PC-9 (cell line): ENCODE measurements around the gene ST7. TPM values are rescaled to one million over a fixed set of nuclear protein-coding genes. Genes with fewer than 3 reads are reported as not detected.

Experiments used
- BruUV-seq: library from RNA; stranded (reverse); fragments of 400-500 nt; replicated peaks from 2 replicates; lab custom pipeline; 2021; lab: Mats Ljungman, UMichigan
- CTCF ChIA-PET: fragments of 300-600 bp; sonication (Branson Sonifier 250); formaldehyde crosslinking; loops from one replicate; lab custom pipeline; 2022; ENCODE audit warnings: antibody characterized with exemption; lab: Charles Lee
- POLR2A ChIA-PET: fragments of 300-600 bp; sonication (Branson Sonifier 250); formaldehyde crosslinking; loops from one replicate; lab custom pipeline; 2022; ENCODE audit warnings: antibody characterized with exemption; ENCODE audit not compliant: unreplicated experiment; lab: Charles Lee
- DNase-seq, 2 experiments: peaks; one replicate each; pipeline versions ENCODE4 v3.0.0 to v3.0.0-alpha.2; 2015 to 2022; ENCODE audit warnings: mixed read lengths in 1 of 2
- H2AFZ ChIP-seq: fragments of 200-600 bp; sonication (generic); 2 replicates; pipeline ENCODE4 v1.8.1; 2017; ENCODE audit warnings: antibody characterized with exemption
- H3F3A ChIP-seq: fragments of 200-600 bp; sonication (generic); 2 replicates; pipeline ENCODE4 v1.8.1; 2017; ENCODE audit warnings: antibody characterized with exemption, mild to moderate bottlenecking, low read depth; ENCODE audit not compliant: insufficient read depth
- H3K27ac ChIP-seq: fragments of 200-600 bp; sonication (generic); 2 replicates; pipeline ENCODE4 v1.6.1; 2016; ENCODE audit warnings: mixed run types
- H3K27me3 ChIP-seq: fragments of 200-600 bp; sonication (generic); 2 replicates; pipeline ENCODE4 v1.6.1; 2016; ENCODE audit warnings: low read depth, mixed run types; ENCODE audit not compliant: insufficient read depth
- H3K36me3 ChIP-seq: fragments of 200-600 bp; sonication (generic); 2 replicates; pipeline ENCODE4 v1.6.1; 2016; ENCODE audit warnings: low read depth, mixed run types
- H3K4me1 ChIP-seq: fragments of 200-600 bp; sonication (generic); replicated peaks from 2 replicates; pipeline ENCODE4 v1.6.1; 2016; ENCODE audit warnings: mixed run types; ENCODE audit not compliant: insufficient read depth
- H3K4me2 ChIP-seq: fragments of 200-600 bp; sonication (generic); 2 replicates; pipeline ENCODE4 v1.6.1; 2017; ENCODE audit warnings: mixed run types
- H3K4me3 ChIP-seq: fragments of 200-600 bp; sonication (generic); 2 replicates; pipeline ENCODE4 v1.6.1; 2016; ENCODE audit warnings: mixed run types
- H3K79me2 ChIP-seq: fragments of 200-600 bp; sonication (generic); 2 replicates; pipeline ENCODE4 v1.6.1; 2017; ENCODE audit warnings: low read depth, mixed run types
- H3K9me2 ChIP-seq: fragments of 200-600 bp; sonication (generic); 2 replicates; pipeline ENCODE4 v1.8.1; 2017; ENCODE audit warnings: mild to moderate bottlenecking; ENCODE audit not compliant: insufficient read depth
- H3K9me3 ChIP-seq: fragments of 200-600 bp; sonication (generic); 2 replicates; pipeline ENCODE4 v1.8.1; 2016; ENCODE audit warnings: low read depth; ENCODE audit not compliant: insufficient read depth
- H4K20me1 ChIP-seq: fragments of 200-600 bp; sonication (generic); 2 replicates; pipeline ENCODE4 v1.8.1; 2017; ENCODE audit not compliant: insufficient read depth
- EZH2 ChIP-seq: fragments of 200-600 bp; sonication (generic); IDR thresholded peaks from 2 replicates; pipeline ENCODE4 v1.8.0; 2017; ENCODE audit warnings: antibody characterized with exemption, low read depth
- intact Hi-C: fragments of 100-400 bp; cut with micrococcal nuclease; formaldehyde crosslinking; loops from one replicate; pipeline ENCODE4 v1.10.0; 2022; ENCODE audit not compliant: unreplicated experiment
- microRNA-seq: library from miRNA; unstranded; fragments of <30 nt; microRNA quantifications from one replicate; pipeline ENCODE4 v1.2.0, GENCODE V29; 2021; ENCODE audit warnings: borderline number of aligned reads, borderline replicate concordance
- total RNA-seq: library from RNA; stranded (reverse); gene quantifications from 2 replicates; pipeline ENCODE4 v1.2.3, GENCODE V29; 2021
- TF ChIP-seq, protein P1 (sequence below): fragments of 200-600 bp; sonication (generic); conservative IDR thresholded peaks from 2 replicates; pipeline ENCODE4 v1.6.1; 2017; ENCODE audit warnings: mixed run types, antibody characterized with exemption, mild to moderate bottlenecking, moderate library complexity

Gene ST7
- total RNA-seq, 1 experiment from 2014 or later, result 25.8 TPM

DNA sequence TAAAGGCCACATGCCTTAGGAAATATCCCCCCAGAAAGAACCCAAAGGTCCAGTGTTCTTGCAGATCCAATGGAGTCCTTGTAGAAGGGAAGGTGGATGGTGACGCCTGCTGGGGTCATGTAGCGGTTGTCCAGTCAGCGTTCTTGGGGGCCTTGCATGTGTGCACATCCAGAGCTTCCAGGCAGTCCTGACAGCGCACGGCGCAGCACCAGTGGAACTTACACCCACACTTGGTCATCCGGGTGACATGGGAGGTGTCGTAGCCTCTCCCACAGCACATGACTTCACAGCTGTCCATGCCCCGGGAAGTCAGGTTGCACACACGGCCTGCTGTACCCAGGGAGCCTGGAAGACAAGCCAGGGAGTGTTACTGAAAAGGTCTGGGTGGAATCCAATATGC lies 324.7 kb downstream of the ST7 start:
- H3F3A ChIP-seq, result no peaks in the 10 kb centered on the region
- H3K9me3 ChIP-seq, result no peaks in the 10 kb centered on the region
- no peak overlapping the region for H3K27ac ChIP-seq
- TF ChIP-seq, protein P1, sequence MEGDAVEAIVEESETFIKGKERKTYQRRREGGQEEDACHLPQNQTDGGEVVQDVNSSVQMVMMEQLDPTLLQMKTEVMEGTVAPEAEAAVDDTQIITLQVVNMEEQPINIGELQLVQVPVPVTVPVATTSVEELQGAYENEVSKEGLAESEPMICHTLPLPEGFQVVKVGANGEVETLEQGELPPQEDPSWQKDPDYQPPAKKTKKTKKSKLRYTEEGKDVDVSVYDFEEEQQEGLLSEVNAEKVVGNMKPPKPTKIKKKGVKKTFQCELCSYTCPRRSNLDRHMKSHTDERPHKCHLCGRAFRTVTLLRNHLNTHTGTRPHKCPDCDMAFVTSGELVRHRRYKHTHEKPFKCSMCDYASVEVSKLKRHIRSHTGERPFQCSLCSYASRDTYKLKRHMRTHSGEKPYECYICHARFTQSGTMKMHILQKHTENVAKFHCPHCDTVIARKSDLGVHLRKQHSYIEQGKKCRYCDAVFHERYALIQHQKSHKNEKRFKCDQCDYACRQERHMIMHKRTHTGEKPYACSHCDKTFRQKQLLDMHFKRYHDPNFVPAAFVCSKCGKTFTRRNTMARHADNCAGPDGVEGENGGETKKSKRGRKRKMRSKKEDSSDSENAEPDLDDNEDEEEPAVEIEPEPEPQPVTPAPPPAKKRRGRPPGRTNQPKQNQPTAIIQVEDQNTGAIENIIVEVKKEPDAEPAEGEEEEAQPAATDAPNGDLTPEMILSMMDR, result no peak
- no peak for TF ChIP-seq EZH2
- H3K9me2 ChIP-seq, result no peaks in the 10 kb centered on the region
- no TSS peak for BruUV-seq
- DNase-seq, result no peak
- no peaks in the 10 kb centered on the region for H3K36me3 ChIP-seq
- CTCF ChIA-PET, result no interaction called here
- no peaks in the 10 kb centered on the region for H3K79me2 ChIP-seq
- H3K27me3 ChIP-seq, result no peaks in the 10 kb centered on the region
- no peaks in the 10 kb centered on the region for H3K4me1 ChIP-seq
- H4K20me1 ChIP-seq, result no peaks in the 10 kb centered on the region
- H3K4me3 ChIP-seq, result no peak overlapping the region
- H3K4me2 ChIP-seq, result no peak overlapping the region
- intact Hi-C loops, result no loop called here
- POLR2A ChIA-PET, result no interaction called here
- no peak overlapping the region for H2AFZ ChIP-seq

DNA sequence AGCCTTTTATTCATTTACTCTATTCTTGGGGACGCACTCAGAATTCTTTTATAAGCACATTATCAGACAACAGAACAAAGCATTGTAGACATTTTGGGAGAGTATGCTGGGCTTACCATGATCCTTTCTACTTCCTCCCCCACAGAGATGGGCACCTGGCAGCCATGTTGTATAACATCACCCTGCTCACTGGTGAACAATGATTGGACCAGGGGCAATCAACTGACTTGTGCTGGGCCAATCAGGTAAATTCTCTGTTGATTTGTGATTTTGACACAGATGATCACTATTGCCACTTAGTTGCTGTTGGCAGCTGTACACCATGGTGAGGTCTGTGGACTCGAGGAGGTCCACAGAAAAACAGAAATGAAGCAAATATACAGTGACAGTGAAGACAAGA lies 325.9 kb downstream of the ST7 start:
- Histone ChIP-seq H3K9me3 (no peaks in the 10 kb centered on the region), H3K27me3 (no peaks in the 10 kb centered on the region), H3K4me1 (no peaks in the 10 kb centered on the region), H3K9me2 (no peaks in the 10 kb centered on the region), H3K79me2 (no peaks in the 10 kb centered on the region), H2AFZ (no peak overlapping the region), H3K36me3 (no peaks in the 10 kb centered on the region), H3K4me3 (no peak overlapping the region), H4K20me1 (no peaks in the 10 kb centered on the region), H3F3A (no peaks in the 10 kb centered on the region), H3K4me2 (no peak overlapping the region), H3K27ac (no peak overlapping the region)
- no TSS peak for BruUV-seq
- intact Hi-C loops, result no loop called here
- TF ChIP-seq EZH2, result no peak
- TF ChIP-seq, protein P1, result no peak
- ChIA-PET CTCF (no interaction called here), POLR2A (no interaction called here)
- no peak for DNase-seq

Small RNA genes within 50 kb of the gene (microRNA-seq; reads per million reads assigned to microRNA genes)
- not detected for gene MIR6132

Other genes with a start within 250 kb of the ST7 start
- gene CAPZA2, start 90.9 kb upstream of the ST7 start, total RNA-seq, result 171 and 203 TPM in 2 replicates